GM11168 (cell line): ENCODE data around the gene SPEN.

Experiments
- in situ Hi-C: fragments of 300-500 bp; cut with MboI; formaldehyde crosslinking; loops from one replicate; pipeline ENCODE4 v1.12.0; 2022; ENCODE audit warnings: low sequenced_read_pairs; ENCODE audit not compliant: unreplicated experiment

Gene SPEN

GRCh38 chr1:15852036-15852827 is 4.7 kb downstream of the SPEN start:
- in situ Hi-C loops: no loop called here

- in situ Hi-C loops: no loop called here
Observed at GRCh38 chr1:15852828-15853302, 5.4 kb downstream of the SPEN start.

DNA sequence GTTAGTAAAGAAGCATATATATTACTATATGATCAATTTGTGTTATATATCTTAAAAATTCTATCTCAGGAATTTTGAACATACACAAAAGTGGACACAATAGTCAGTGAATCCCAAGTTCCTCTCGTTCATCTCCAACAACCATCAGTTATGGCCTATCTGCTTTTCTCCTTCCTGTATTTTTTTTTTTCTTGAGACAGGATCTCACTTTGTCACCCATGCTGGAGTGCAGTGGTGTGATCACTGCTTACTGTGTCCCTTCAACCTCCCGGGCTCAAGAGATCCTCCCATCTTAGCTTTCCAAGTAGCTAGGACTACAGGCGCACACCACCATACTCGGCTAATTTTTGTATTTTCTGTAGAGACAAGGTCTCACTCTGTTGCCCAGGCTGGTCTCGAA is 9.4 kb downstream of the SPEN start:
- in situ Hi-C loops: no loop called here

DNA sequence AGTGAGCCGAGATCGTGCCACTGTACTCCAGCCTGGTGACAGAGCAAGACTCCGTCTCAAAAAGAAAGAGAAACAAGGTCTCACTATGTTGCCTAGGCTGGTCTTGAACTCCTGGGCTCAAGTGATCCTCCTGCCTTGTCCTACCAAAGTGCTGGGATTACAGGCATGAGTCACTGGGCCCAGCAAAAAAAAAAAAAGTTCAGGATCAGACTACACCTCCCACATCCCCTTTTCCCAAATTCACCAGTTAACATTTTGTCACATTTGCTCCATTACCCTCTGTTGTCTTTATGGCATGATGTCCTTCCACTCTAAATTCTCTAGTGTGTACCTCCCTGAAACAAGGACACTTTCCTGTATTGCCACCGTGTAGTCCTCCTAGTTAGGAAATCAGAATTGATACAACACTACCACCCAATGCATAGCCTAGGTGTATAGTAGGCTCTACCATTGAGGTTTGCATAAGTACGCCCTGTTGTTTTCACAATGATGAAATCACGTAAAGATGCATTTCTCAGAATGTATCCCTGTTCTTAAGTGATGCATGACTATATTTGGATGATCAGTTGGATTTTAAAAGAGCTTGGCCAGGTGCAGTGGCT is 10.7 kb downstream of the SPEN start:
- in situ Hi-C loops: no loop called here

DNA sequence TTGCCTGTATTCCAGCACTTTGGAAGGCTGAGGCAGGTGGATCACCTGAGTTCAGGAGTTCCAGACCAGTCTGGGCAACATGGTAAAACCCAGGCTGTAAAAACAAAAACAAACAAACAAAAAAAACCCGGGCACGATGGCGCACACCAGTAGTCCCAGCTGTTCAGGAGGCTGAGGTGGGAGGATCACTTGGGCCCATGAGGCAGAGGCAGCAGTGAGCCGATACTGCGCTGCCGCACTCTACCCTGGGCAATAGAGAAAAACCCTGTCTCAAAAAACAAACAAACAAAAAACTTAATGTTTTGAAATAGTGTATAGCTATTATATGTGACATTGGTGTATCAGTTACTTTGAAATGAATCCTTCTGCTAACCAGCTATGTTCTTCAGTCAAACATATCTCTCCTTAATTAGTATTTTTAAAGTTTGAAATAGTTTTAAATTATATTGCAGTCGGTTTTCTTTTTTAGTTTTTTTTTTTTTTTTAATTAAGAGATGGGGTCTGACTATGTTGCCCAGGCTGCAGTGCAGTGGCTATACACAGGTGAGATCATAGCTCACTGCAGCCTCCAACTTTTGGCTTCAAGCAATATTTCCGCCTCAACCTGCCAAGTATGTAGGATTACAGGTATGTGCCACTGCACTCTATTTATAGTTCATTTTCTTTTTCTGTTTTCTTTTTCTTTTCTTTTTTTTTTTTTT is 11.3 kb downstream of the SPEN start:
- in situ Hi-C loops: no loop called here

- in situ Hi-C loops: no loop called here
Observed at GRCh38 chr1:15863156-15863901, 15.8 kb downstream of the SPEN start.

GRCh38 chr1:15866721-15867201 is 19.3 kb downstream of the SPEN start:
- in situ Hi-C loops: no loop called here

GRCh38 chr1:15867288-15867687 is 19.8 kb downstream of the SPEN start:
- in situ Hi-C loops: no loop called here

GRCh38 chr1:15869413-15869812 is 21.9 kb downstream of the SPEN start:
- in situ Hi-C loops: no loop called here

- in situ Hi-C loops: no loop called here
Observed at GRCh38 chr1:15870421-15870820, 22.9 kb downstream of the SPEN start.

DNA sequence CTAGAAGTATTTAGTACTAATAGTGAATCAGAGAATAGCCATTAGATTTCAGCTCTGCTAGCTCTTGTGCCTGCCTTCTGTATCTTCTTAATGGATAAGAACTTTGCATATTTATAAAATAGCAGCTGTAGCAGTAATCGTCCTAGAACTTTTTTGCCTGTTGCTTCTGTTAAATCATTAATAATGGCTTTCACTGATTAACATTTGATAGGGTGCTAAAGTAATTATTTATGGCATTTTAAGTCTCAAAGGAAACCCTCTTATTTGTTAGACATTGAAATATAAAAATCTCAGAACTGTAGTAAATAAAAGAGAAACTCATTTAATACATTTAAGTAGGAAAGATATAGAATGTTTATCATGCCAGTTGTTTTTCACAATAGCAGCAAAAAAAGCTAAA is 27.0 kb downstream of the SPEN start:
- in situ Hi-C loops: no loop called here

- in situ Hi-C loops: no loop called here
Observed at GRCh38 chr1:15876357-15877055, 29.0 kb downstream of the SPEN start.

GRCh38 chr1:15881961-15882360 is 34.5 kb downstream of the SPEN start:
- in situ Hi-C loops: no loop called here

DNA sequence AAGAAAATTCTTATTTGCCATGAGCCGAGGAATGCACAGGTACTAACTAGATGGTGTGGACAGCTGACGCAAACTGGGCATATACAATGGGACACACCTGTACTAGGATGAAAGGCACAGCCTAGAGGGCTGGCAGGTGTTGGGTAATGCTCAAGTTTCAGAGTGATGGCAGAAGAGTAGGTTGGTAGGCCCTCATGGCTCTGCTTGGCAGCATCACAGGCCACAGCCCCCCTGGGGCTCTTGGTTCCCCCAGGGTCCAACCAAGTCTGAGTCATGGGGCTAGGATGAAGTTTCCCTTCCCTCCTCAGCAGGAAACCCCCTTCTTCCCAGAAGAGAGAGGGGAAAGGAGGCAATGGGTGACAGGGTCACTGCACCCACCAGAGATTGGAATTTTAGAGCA is 35.2 kb downstream of the SPEN start:
- in situ Hi-C loops: no loop called here

GRCh38 chr1:15883326-15883725 is 35.8 kb downstream of the SPEN start:
- in situ Hi-C loops: no loop called here

DNA sequence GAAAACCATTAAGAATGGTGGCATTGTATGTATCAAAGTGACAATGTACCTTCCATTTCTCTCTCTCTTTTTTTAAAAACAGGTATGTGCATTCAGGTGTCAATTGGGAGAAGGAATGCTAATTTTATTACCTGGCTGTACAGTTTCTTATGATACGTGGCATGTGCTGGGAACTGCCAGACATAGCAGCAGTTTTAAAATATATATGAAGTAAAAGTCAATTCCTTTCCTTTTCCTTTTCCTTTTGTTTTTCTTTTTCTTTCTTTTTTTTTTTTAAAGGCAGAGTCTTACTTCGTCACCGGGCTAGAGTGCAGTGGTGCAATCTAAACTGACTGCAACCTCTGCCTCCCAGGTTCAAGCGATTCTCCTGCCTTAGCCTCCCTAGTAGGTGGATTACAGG is 37.0 kb downstream of the SPEN start:
- in situ Hi-C loops: no loop called here

GRCh38 chr1:15885269-15885668 is 37.8 kb downstream of the SPEN start:
- in situ Hi-C loops: no loop called here

GRCh38 chr1:15885701-15886610 is 38.4 kb downstream of the SPEN start:
- in situ Hi-C loops: no loop called here

- in situ Hi-C loops: no loop called here
Observed at GRCh38 chr1:15886611-15887167, 39.2 kb downstream of the SPEN start.
